Mammary epithelial cell (primary cell): Measurements from ENCODE around the gene PC.

Source experiments
- CTCF ChIP-seq, 2 donors: IDR thresholded peaks in 1 of 2; conservative IDR thresholded peaks in 1 of 2; 2 replicates each; pipeline ENCODE4 v1.5.1; 2011 to 2012; ENCODE audit warnings: inconsistent platforms in 2 of 2, low read length in 2 of 2, mild to moderate bottlenecking in 2 of 2, control low read depth in 1 of 2, low read depth in 1 of 2; ENCODE audit not compliant: insufficient read depth in 1 of 2; ENCODE audit errors: extremely low read depth in 1 of 2
- EZH2 ChIP-seq: IDR thresholded peaks from 2 replicates; pipeline ENCODE4 v1.6.1; 2012; ENCODE audit warnings: low read length, inconsistent platforms, borderline replicate concordance

- TF ChIP-seq EZH2 = no peak
- TF ChIP-seq CTCF (conservative IDR thresholded peaks at IDR 0.05 in 1 of 2, IDR thresholded peaks at IDR 0.05 in 1 of 2; ENCODE audit: extremely low read depth in 1 of 2, insufficient read depth in 1 of 2, low read depth in 1 of 2, low read length in 2 of 2) = no peak
Observed at GRCh38 chr11:66973956-66974580, 15.9 kb upstream of the PC start.
